GM21526 (cell line): ENCODE data around the gene LIMS4.
"Not testable (repeated sequence)": the region's sequence is repeated elsewhere in the genome, so short reads cannot be mapped to it uniquely, and the experiment has no call there.

Experiments used
- ATAC-seq: cut with Tn5 transposase; IDR thresholded peaks from one replicate; pipeline ENCODE4 v1.9.1; 2021; ENCODE audit warnings: moderate library complexity; ENCODE audit not compliant: unreplicated experiment, low FRiP score

The LIMS4 gene

DNA sequence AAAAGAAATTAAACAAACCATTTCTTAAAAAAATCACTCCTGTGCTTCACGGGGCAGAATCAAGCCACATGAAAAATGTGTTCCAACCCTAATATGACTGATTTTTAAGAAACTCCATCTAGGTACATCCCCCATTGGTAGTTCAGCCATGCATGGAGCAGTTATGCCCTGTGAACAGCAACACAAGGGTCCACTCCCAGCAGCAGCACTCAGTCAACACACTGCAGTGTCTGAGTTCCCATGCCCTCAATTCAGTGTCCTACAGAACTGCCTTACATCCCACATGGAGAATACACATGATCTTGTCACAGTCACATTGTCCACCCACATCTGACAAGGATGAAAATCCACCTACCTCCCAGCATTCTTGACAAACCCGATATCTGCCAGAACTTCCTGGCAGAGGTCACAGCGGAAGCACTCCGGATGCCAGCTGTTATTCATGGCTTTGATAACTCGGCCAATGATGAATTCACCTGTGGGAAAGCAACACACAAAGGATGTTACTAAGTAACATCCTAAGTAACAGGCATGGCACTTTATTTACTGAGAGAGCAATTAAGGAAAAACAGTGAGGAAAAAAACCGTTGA lies 17.4 kb downstream of the LIMS4 start:
- not testable (repeated sequence) for ATAC-seq

DNA sequence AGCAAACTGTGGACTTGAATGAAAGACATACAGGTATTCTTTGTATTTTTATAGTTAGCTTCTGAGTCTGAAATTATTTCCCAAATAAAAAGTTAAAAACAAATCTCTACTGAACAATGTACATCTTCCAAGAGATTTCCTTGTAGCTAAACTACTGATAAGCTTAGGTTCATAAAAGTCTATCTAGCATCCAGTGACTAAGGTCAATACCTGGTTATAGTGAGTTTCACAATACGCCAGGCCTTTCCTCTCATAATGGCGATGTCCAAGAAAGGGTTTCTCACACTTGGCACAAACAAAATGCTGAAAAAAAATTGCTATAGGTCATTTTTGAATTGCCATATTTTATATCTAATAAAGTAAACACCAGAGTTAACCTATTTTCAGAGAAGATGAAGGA lies 21.7 kb downstream of the LIMS4 start:
- ATAC-seq: not testable (repeated sequence)

DNA sequence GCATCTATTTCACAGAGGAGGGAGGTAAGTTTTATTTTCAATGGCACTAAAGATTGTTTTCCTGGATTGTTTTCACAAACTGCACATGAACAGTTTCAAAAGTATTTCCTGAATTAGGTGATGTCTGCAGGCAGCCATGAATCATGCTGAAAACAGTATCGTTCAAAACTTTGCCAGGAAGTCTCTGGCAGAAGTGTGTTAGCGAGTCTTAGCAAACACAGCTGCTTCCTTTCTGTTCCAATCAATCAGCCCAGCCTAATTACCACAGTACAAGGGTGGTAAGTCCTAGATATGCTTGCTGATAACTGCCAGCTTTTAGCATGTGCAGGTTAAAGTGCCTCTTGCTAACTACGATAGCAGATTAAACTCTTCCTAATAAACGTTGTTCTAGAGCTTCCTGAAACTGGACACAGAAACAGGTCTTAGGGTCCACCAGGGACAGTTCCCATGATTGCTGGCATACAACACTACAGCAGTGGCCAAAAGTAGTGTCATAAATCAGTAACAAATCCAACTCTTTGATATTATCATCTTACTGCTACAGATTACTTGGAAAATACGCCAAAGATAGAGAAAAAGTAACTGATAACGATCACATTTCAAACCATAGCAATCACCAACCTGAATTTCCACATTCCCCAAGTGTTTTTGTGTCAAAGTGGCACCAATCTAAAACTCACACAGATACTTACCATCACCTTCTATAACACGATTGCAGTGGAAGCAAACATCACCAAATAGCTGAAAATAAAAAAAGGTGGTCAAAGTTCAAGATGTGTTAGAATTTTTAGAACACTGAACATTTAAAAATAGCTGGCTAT lies 23.3 kb downstream of the LIMS4 start:
- ATAC-seq: not testable (repeated sequence)

DNA sequence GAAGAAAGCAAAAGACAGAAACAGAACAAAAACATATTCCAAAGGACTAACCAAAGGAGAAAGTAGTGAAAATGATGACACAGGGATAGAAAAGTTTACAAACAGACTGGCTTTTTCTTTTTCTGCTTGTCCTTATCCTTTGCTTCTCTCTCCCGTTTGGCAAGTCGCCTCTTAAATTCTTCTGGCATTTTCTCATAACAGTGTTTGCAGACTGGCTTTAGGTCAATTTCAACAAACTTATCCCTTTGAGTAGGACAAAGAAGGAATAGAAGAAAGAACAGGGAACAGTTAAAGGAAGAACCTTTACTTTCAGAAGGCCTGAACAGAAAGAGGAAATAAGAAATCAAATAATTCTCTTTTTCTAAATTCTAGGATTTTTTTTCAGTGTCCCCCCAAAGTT lies 26.0 kb downstream of the LIMS4 start:
- ATAC-seq: not testable (repeated sequence)

DNA sequence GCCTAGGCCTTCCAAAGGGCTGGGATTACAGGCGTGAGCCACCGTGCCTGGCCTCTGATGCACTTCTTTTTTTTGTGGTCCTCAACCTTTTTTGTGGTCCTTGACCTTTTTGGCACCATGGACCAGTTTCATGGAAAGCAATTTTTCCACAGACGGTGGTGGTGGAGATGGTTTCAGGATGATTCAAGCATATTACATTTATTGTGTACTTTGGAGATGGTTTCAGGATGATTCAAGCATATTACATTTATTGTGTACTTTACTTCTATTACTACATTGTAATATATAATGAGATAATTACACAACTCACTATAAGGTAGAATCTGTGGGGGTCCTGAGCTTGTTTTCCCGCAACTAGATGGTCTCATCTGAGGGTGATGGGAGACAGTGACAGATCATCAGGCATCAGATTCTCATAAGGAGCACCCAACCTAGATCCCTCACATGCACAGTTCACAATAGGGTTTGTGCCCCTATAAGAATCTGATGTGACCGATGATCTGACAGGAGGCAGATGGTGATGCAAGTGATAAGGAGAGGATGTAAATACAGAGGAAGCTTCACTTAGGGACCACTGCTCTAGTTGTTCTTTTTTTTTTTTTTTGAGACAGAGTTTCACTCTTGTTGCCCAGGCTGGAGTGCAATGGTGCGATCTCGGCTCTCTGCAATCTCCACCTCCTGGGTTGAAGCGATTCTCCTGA lies 29.2 kb downstream of the LIMS4 start:
- ATAC-seq: not testable (repeated sequence)

DNA sequence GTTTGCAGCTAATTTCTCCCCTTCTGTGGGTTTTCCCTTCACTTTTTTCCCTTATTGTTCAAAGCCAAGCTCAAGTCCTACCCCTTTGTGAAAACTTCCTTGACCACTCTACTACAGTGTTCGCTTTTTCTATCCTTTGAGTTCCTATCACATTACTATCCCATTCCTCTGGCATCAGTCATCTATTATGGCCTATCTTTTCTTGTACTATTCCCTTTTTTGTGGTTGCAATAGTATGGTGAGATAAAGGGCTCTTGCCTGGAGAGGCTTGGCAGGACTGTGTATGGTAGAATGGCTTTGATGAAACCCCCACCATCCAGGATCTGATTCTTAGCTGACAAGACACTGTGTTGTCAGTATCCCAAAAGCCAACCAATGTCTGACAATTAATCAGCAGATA lies 30.7 kb downstream of the LIMS4 start:
- not testable (repeated sequence) for ATAC-seq

DNA sequence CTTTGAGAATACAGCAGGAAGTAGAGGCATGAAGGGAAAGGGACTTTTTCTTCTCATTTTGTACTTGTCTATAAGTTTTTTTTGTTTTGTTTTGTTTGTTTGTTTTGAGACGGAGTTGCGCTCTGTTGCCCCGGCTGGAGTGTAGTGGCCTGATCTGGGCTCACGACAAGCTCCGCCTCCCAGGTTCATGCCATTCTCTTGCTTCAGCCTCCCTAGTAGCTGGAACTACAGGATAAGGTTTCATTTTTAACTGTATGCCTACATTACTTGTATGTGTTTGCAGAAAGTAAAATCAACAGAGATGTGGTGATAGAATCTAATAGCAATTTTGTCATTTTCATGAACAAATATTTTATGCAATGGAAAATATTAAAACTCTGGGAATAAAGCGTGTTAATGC lies 38.1 kb downstream of the LIMS4 start:
- ATAC-seq: not testable (repeated sequence)

DNA sequence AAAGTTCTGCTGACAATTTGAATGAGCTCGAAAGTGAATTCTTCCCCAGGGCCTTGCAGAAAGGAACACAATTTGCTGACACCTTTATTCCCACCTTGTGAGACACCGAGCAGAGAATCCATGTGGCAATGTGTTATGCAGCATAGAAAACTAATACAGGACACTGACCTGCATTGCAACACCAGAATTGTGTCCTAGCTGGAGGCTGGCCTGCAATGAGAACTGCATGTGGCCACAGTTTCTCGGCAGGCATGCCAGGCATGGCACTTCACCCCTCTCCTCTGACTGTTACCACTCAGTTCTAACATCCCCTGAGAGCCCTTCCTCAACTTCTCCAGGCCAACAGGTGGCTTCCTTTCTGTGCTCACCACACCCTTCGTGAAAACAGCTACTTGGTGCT lies 46.9 kb downstream of the LIMS4 start:
- ATAC-seq: not testable (repeated sequence)

DNA sequence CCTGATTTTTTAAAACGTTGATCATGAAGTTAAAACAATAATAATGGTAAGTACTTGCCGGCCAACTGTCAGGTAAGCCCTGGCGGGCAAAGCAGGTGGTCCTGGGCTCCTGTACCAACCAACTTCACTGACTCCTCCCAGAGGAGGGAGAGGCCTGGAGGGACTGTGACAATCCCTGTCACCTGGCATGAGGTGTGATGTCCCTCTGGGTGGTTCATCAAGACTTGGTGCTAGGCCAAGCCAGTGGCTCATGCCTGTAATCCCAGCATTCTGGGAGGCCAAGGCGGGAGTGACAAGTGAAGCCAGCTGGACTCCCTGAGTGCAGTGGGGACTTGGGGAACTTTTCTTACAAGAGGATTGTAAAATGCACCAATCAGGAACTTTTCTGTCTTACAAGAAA lies 48.2 kb downstream of the LIMS4 start:
- not testable (repeated sequence) for ATAC-seq

DNA sequence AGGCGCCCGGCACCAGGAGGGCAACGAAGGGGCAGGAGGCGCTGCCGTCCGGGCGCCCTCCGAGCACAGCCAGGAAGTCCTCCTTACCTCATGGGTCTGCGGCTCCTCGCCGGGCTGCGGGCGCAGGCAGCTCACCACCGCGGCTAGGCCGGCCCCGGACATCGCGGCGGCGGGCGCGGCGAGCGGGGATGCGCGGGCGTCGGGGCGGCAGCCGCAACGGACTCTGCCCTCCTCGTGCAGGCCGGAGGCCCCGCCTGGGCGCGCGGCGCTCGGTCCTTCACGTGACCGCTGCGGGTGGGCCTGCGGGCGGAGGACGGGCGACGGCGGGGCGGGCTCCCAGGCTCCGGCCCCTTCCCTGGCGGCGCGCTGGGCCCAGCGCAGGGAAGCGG lies 49.0 kb downstream of the LIMS4 start:
- not testable (repeated sequence) for ATAC-seq

DNA sequence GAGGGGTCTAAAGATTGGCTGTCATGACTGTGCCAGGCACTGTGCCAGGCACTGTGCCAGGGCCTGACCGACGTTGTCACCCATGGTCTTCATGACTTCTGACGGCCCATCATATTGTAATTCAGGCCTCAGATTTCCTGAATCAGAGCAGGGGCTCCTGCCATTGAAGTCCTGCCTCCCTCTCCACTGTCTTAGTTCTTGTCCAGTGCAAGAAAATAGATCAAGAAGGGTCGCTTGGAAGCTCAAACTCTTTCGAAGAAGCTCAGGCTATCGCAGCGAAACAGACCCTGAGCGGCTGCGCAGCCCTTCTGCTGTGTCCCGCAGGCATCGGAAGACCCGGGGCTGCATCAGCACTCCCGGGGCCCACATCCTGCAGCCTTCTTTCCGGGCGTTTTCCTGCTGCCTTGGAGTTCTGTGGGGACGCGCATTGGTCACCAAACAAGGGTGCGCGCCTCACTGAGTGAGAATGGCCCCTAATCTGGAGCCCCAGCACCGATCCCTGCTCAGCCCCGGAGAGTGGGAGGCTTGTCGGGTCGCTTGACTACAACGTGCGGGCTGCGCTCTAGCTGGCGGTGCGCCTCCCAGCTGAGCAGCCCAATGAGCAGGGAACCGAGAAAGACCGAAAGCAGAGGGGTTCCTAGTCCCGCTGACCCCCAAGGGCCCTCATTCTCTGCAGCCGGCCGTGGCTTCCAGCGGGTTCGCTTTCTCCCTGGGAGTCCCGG lies 49.6 kb downstream of the LIMS4 start:
- not testable (repeated sequence) for ATAC-seq

DNA sequence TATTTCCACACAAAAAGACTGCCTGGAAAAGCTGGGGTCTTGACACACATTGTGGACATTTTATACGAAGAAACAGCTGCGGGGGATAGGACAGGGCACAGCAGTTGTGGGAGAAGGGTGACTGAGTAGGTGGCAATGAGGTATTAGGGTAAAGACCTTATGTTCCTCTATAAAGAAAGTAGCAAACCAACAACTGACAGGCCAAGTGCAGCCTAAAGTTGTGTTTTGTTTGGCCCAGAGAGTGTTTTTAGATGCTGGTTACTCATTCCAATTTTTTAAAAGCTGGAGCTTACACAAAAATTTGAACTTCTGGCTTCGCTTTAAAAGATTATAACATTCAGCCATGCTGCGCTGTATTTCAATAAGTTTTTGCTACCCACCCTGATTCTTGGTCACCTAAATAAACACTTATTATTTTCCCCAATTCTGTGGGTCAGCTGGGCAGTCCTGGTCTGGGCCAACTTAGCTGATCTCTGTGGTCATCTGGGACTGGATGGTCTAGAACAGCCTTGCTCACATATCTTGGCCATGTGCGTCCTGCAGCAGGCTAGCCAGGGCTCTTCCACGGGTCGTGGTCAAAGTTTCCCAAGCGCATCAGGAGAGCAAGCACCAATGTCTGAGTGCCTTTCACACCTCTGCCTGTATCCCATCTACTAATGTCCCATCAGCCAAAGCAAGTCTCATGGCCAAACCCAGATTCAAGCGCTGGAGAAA lies 51.8 kb downstream of the LIMS4 start:
- ATAC-seq: not testable (repeated sequence)

DNA sequence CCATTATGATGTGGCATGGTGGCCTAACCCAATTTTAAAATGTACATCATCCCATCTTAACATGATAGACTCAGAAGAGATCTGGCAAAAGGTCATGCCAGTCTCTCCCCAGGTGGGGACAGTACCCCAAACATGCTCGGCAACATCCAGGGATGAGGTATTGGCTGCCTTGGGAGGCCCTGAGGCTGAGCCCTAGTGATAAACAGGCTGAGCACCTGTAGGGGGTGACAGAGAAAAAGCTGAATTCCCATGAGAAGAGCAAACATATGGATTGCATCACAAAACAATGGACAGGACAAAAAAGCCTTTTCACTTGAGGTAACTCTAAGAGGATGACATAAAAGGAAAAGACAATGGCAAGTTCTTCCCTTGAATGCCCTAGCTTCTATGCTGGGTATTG lies 65.5 kb downstream of the LIMS4 start:
- not testable (repeated sequence) for ATAC-seq

DNA sequence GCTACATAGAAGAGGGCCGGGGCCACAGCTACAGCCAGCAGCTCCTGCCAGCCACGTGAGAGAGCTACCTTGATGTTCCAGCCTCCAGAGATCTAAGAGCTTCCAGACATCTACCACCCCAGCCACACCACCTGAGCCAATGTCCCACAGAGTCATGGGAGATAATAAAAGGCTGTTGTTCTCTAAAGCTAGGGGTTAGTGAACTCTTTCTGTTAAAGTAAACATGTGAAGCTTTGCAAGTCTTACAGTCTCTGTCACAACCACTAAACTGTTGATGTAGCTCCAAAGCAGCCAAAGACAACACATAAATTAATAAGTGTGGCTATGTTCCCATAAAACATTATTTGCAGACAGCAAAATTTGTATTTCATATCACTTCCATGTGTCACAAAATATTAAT lies 67.6 kb downstream of the LIMS4 start:
- ATAC-seq: not testable (repeated sequence)

DNA sequence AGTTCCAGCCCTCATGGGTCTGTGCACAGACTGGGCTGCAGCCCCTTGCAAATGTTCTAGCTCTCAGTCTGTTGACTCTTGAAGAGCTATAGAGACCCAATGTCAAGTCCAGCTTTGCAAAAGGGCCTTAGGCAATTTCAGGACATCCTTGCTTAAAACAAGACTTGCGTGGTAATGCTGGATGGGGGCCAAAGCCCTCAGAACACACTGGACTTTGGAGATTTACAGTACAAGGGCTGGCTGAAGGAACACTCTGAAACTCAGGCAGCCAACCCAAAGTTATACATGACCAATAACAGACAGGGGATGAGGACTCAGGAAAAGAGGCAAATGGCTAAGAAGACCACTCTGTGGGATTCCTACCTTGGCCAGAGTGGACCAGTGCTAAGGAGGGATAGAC lies 68.4 kb downstream of the LIMS4 start:
- not testable (repeated sequence) for ATAC-seq

DNA sequence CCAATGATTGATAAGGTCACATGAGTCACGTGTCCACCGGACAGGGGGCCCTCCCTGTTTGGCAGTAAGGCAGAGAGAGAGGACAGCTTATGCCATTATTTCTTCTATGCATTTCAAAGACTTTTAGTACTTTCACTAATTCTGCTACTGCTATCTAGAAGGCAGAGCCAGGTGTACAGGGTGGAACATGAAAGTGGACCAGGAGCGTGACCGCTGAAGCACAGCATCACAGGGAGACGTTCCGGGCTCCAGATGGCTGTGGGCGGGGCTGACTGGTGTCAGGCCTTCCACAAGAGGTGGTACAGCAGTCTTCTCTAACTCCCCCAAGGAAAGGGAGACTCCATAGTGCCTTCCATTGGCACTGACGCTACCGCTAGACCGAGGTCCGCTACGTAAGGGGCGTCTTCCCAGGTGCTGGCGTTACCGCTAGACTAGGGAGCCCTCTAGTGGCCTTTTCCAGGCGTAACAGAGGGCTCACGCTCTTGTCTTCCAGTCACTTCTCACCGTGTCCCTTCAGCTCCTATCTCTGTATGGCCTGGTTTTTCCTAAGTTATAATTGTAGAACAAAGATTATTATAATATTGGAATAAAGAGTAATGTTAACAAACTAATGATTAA lies 71.5 kb downstream of the LIMS4 start:
- ATAC-seq: not testable (repeated sequence)

DNA sequence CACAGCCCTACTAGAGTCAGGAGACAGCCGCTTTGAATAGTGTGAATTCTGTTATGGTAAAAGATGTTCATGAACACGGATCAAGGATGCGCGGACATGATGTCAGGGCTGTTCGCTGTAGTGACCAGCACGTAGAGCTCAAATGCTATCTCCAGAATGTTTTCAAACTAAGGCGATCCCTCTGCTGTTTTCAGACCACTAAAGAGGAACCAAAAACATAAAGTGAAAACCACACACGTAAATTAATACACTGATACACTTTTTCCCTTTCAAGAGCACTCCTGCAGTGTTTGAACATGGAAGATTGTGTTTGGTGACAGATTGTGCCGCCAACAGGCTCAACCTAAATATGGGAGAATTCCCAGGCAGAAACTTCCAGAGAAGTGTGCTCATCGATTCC lies 73.2 kb downstream of the LIMS4 start:
- not testable (repeated sequence) for ATAC-seq

DNA sequence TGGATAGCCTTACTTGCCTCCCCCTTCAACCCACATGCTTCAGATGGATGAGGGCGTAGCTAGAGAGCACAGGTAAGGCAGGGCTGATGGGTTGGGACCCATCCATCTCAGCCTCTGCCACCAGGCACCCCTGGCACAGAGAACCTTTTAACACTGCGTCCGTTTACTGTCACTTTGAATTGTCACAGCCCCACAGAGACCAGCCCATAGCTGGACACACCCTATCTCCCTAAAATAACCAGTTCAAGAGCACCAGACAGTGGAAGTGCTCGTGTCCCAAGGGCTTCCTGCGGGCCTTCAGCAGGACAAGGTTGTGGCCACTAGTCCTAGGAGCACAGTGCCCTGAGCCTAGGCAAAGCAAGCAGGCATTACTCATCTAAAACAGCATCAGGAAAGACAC lies 76.6 kb downstream of the LIMS4 start:
- not testable (repeated sequence) for ATAC-seq
